ENCODE data around the gene CXCL11.

DNA sequence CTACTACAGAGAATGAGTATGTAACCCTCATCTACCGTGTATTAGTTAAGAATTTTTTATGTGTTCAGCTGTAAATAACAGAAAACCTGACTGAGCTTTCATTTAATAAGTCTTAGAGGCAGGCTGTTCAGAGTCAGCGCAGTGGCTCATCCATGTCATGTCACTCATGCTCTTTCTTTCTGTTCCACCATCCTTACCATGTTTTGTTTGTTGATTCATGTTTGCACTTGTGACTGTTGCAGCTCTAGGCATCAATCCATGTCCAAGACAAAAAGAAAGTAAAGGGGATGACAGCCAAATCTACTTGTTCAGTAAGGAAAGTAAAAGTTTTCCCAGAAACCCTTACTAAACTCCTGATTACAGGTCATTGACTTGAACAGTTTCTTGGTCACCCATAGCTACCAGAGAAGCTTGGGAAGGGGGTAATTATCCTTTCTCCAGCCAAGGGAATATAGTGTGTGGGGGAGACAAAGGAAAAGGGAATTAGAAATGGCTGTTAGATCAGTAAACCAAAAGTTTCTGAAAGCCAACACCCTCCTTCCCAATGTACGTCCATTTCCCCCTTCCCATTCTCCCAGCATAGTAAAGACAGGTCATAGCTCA lies 47.6 kb upstream of the CXCL11 start:
- TF ChIP-seq RAD21 (IDR thresholded peaks at IDR 0.05; ENCODE audit: low read depth) (no peak), YY1 (IDR thresholded peaks at IDR 0.05; ENCODE audit: low read depth) (no peak), EGR1 (IDR thresholded peaks at IDR 0.05) (no peak), EP300 (IDR thresholded peaks at IDR 0.05; ENCODE audit: borderline replicate concordance) (no peak), NFIC (IDR thresholded peaks at IDR 0.05) (no peak), ZBTB7A (IDR thresholded peaks at IDR 0.05; ENCODE audit: low read depth) (no peak), CREB1 (IDR thresholded peaks at IDR 0.05; ENCODE audit: low read depth) (no peak), CEBPB (IDR thresholded peaks at IDR 0.05) (no peak), TAF1 (IDR thresholded peaks at IDR 0.05; ENCODE audit: low read depth) (no peak), FOXM1 (IDR thresholded peaks at IDR 0.05; ENCODE audit: borderline replicate concordance, low read depth) (no peak), TCF12 (IDR thresholded peaks at IDR 0.05; ENCODE audit: low read depth) (no peak)
- TF ChIP-seq, protein P1, sequence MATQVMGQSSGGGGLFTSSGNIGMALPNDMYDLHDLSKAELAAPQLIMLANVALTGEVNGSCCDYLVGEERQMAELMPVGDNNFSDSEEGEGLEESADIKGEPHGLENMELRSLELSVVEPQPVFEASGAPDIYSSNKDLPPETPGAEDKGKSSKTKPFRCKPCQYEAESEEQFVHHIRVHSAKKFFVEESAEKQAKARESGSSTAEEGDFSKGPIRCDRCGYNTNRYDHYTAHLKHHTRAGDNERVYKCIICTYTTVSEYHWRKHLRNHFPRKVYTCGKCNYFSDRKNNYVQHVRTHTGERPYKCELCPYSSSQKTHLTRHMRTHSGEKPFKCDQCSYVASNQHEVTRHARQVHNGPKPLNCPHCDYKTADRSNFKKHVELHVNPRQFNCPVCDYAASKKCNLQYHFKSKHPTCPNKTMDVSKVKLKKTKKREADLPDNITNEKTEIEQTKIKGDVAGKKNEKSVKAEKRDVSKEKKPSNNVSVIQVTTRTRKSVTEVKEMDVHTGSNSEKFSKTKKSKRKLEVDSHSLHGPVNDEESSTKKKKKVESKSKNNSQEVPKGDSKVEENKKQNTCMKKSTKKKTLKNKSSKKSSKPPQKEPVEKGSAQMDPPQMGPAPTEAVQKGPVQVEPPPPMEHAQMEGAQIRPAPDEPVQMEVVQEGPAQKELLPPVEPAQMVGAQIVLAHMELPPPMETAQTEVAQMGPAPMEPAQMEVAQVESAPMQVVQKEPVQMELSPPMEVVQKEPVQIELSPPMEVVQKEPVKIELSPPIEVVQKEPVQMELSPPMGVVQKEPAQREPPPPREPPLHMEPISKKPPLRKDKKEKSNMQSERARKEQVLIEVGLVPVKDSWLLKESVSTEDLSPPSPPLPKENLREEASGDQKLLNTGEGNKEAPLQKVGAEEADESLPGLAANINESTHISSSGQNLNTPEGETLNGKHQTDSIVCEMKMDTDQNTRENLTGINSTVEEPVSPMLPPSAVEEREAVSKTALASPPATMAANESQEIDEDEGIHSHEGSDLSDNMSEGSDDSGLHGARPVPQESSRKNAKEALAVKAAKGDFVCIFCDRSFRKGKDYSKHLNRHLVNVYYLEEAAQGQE (IDR thresholded peaks at IDR 0.05; ENCODE audit: low read depth): no peak
- TF ChIP-seq, protein P2, sequence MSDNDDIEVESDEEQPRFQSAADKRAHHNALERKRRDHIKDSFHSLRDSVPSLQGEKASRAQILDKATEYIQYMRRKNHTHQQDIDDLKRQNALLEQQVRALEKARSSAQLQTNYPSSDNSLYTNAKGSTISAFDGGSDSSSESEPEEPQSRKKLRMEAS (IDR thresholded peaks at IDR 0.05): no peak
- TF ChIP-seq, protein P3, sequence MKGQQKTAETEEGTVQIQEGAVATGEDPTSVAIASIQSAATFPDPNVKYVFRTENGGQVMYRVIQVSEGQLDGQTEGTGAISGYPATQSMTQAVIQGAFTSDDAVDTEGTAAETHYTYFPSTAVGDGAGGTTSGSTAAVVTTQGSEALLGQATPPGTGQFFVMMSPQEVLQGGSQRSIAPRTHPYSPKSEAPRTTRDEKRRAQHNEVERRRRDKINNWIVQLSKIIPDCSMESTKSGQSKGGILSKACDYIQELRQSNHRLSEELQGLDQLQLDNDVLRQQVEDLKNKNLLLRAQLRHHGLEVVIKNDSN (IDR thresholded peaks at IDR 0.05): no peak

All from Ishikawa (cell line).